Measurements from ENCODE around the gene STH.
A peak's percentile ranks its signal among the peaks of the same experiment; 100 is the strongest.
"Not testable (repeated sequence)": the region's sequence is repeated elsewhere in the genome, so short reads cannot be mapped to it uniquely, and the experiment has no call there.

The STH gene

DNA sequence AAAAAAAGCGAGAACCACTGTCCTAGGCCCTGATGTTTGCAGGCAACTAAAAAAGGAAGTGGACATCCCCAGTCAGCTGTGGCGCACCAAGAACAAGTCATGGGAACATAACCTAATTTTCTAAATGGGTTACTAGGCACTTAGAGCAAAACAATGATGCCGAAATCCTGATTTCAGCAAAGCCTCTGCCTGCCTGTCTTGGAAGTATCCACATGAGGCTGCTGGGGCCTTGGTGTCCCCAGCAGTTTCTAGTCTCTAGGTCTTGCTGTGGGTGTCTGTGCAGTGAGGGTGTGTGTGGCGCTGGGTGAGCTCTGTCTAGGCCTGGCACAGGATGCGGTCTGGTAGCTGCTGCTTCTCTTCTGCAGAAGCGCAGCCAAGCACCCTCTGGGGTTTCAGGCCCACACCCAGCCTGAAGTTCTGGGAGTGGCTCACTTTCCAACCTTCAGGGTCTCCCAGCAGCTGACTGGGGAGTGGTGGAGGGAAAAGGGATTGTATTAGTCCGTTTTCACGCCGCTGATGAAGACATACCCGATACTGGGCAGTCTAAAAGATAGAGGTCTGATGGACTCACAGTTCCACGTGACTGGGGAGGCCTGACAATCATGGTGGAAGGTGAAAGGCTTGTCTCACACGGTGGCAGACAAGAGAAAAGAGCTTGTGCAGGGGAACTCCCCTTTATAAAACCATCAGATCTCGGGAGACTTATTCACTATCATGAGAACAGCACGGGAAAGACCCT lies 21.1 kb downstream of the STH start:
- peak; percentile 93 for ATAC-seq
- Mint-ChIP-seq H3K4me3 (peak overlapping the region; percentile 13 to 19), H3K27ac (peak overlapping the region; percentile 69 to 92), H3K4me1 (peaks cover 34% of the 10 kb centered on the region), H3K9me3 (peaks cover 7 to 9% of the 10 kb centered on the region in 2 donors), H3K27me3 (no peaks in the 10 kb centered on the region)
- peak; percentile 20 to 47 for DNase-seq

GRCh38 chr17:46020998-46021397 lies 21.9 kb downstream of the STH start:
- Mint-ChIP-seq H3K4me3 (no peak overlapping the region), H3K4me1 (peaks cover 42% of the 10 kb centered on the region), H3K27me3 (no peaks in the 10 kb centered on the region), H3K9me3 (peaks cover 7 to 9% of the 10 kb centered on the region in 2 donors), H3K27ac (peak overlapping the region in 1 of 2 donors; percentile 88)
- DNase-seq (no peak), ATAC-seq (no peak)

GRCh38 chr17:46023366-46023765 lies 24.3 kb downstream of the STH start:
- not testable (repeated sequence) for DNase-seq, H3K27ac Mint-ChIP-seq, H3K27me3 Mint-ChIP-seq, ATAC-seq, H3K9me3 Mint-ChIP-seq, H3K4me3 Mint-ChIP-seq
- peaks cover 60% of the 10 kb centered on the region for H3K4me1 Mint-ChIP-seq

GRCh38 chr17:46023783-46024388 lies 24.8 kb downstream of the STH start:
- H3K4me3 Mint-ChIP-seq, result no peak overlapping the region
- peak overlapping the region in 1 of 2 donors; percentile 81 for H3K27ac Mint-ChIP-seq
- DNase-seq (no peak), ATAC-seq (no peak)
- H3K4me1 Mint-ChIP-seq, result peaks cover 55% of the 10 kb centered on the region
- no peaks in the 10 kb centered on the region for H3K27me3 Mint-ChIP-seq
- H3K9me3 Mint-ChIP-seq, result peaks cover 1 to 3% of the 10 kb centered on the region in 2 donors

DNA sequence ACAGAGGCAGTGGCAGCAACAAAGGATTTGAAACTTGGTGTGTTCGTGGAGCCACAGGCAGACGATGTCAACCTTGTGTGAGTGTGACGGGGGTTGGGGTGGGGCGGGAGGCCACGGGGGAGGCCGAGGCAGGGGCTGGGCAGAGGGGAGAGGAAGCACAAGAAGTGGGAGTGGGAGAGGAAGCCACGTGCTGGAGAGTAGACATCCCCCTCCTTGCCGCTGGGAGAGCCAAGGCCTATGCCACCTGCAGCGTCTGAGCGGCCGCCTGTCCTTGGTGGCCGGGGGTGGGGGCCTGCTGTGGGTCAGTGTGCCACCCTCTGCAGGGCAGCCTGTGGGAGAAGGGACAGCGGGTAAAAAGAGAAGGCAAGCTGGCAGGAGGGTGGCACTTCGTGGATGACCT lies 25.5 kb downstream of the STH start:
- Mint-ChIP-seq H3K27ac (peak overlapping the region in 1 of 2 donors; percentile 81), H3K27me3 (no peaks in the 10 kb centered on the region), H3K4me3 (no peak overlapping the region), H3K4me1 (peaks cover 61% of the 10 kb centered on the region), H3K9me3 (no peaks in the 10 kb centered on the region)
- no peak for DNase-seq
- no peak for ATAC-seq

DNA sequence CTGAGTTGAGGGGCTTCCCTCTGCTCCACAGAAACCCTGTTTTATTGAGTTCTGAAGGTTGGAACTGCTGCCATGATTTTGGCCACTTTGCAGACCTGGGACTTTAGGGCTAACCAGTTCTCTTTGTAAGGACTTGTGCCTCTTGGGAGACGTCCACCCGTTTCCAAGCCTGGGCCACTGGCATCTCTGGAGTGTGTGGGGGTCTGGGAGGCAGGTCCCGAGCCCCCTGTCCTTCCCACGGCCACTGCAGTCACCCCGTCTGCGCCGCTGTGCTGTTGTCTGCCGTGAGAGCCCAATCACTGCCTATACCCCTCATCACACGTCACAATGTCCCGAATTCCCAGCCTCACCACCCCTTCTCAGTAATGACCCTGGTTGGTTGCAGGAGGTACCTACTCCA lies 26.0 kb downstream of the STH start:
- peak overlapping the region in 1 of 2 donors; percentile 65 for H3K27ac Mint-ChIP-seq
- DNase-seq (no peak), ATAC-seq (no peak)
- no peaks in the 10 kb centered on the region for H3K9me3 Mint-ChIP-seq
- H3K4me1 Mint-ChIP-seq, result peaks cover 59% of the 10 kb centered on the region
- H3K4me3 Mint-ChIP-seq, result no peak overlapping the region
- no peaks in the 10 kb centered on the region for H3K27me3 Mint-ChIP-seq

- H3K4me3 Mint-ChIP-seq, result no peak overlapping the region
- peaks cover 59% of the 10 kb centered on the region for H3K4me1 Mint-ChIP-seq
- no peaks in the 10 kb centered on the region for H3K9me3 Mint-ChIP-seq
- H3K27ac Mint-ChIP-seq, result no peak overlapping the region
- ATAC-seq (peak; percentile 25), DNase-seq (no peak)
- no peaks in the 10 kb centered on the region for H3K27me3 Mint-ChIP-seq
Observed at GRCh38 chr17:46025510-46026165, 26.6 kb downstream of the STH start.

- Mint-ChIP-seq H3K27me3 (no peaks in the 10 kb centered on the region), H3K4me1 (peaks cover 56% of the 10 kb centered on the region), H3K27ac (peak overlapping the region in 1 of 2 donors; percentile 45), H3K4me3 (no peak overlapping the region), H3K9me3 (no peaks in the 10 kb centered on the region)
- DNase-seq, result no peak
- ATAC-seq, result peak; percentile 14
Observed at GRCh38 chr17:46026166-46027047, 27.4 kb downstream of the STH start.

- ATAC-seq, result no peak
- no peak for DNase-seq
- H3K4me1 Mint-ChIP-seq, result peaks cover 56% of the 10 kb centered on the region
- peak overlapping the region in 1 of 2 donors; percentile 71 for H3K27ac Mint-ChIP-seq
- no peaks in the 10 kb centered on the region for H3K9me3 Mint-ChIP-seq
- H3K27me3 Mint-ChIP-seq, result no peaks in the 10 kb centered on the region
- H3K4me3 Mint-ChIP-seq, result no peak overlapping the region
Observed at GRCh38 chr17:46027048-46027975, 28.3 kb downstream of the STH start.

DNA sequence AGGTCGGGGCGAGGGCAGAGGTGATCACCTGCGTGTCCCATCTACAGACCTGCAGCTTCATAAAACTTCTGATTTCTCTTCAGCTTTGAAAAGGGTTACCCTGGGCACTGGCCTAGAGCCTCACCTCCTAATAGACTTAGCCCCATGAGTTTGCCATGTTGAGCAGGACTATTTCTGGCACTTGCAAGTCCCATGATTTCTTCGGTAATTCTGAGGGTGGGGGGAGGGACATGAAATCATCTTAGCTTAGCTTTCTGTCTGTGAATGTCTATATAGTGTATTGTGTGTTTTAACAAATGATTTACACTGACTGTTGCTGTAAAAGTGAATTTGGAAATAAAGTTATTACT lies 28.9 kb downstream of the STH start:
- Mint-ChIP-seq H3K9me3 (no peaks in the 10 kb centered on the region), H3K27me3 (no peaks in the 10 kb centered on the region), H3K27ac (peak overlapping the region in 1 of 2 donors; percentile 14), H3K4me3 (no peak overlapping the region), H3K4me1 (peaks cover 56% of the 10 kb centered on the region)
- no peak for ATAC-seq
- DNase-seq, result no peak

- H3K4me3 Mint-ChIP-seq, result no peak overlapping the region
- peaks cover 56% of the 10 kb centered on the region for H3K4me1 Mint-ChIP-seq
- H3K27ac Mint-ChIP-seq, result peak overlapping the region in 1 of 2 donors; percentile 12
- H3K27me3 Mint-ChIP-seq, result no peaks in the 10 kb centered on the region
- no peak for DNase-seq
- no peaks in the 10 kb centered on the region for H3K9me3 Mint-ChIP-seq
- no peak for ATAC-seq
Observed at GRCh38 chr17:46028374-46028773, 29.3 kb downstream of the STH start.

GRCh38 chr17:46028981-46029565 lies 30.0 kb downstream of the STH start:
- Mint-ChIP-seq H3K9me3 (no peaks in the 10 kb centered on the region), H3K4me1 (peaks cover 54% of the 10 kb centered on the region), H3K27me3 (no peaks in the 10 kb centered on the region), H3K27ac (peak overlapping the region; percentile 29 to 36), H3K4me3 (no peak overlapping the region)
- DNase-seq (no peak), ATAC-seq (no peak)

GRCh38 chr17:46029627-46030026 lies 30.6 kb downstream of the STH start:
- Mint-ChIP-seq H3K4me1 (peaks cover 50% of the 10 kb centered on the region), H3K9me3 (no peaks in the 10 kb centered on the region), H3K27me3 (no peaks in the 10 kb centered on the region), H3K4me3 (no peak overlapping the region), H3K27ac (peak overlapping the region in 1 of 2 donors; percentile 36)
- ATAC-seq (no peak), DNase-seq (no peak)

DNA sequence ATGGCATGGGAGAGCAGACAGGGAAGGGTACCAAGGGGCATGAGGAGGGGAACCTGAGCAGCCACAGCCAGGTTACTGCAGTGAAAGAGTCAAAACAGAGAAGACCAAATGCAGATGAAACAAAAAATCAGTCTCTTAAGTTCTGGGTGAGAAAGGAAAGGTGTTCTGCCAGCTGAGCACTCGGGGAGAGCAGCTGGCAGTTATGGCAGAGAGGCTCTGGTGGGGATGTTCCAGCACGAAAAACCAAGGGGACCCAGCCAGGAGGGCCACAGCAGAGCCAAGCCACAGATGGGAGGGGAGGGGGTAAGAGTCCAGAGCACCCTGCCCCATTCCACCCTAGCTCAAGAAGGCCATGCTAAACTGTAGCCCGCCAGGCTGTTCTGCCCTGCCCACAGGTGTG lies 31.7 kb downstream of the STH start:
- no peaks in the 10 kb centered on the region for H3K27me3 Mint-ChIP-seq
- H3K4me3 Mint-ChIP-seq, result no peak overlapping the region
- H3K4me1 Mint-ChIP-seq, result peaks cover 51% of the 10 kb centered on the region
- no peak overlapping the region for H3K27ac Mint-ChIP-seq
- ATAC-seq, result no peak
- no peaks in the 10 kb centered on the region for H3K9me3 Mint-ChIP-seq
- DNase-seq, result no peak
